ENCODE data around the gene ARID1B.
"Not testable (repeated sequence)": the region's sequence is repeated elsewhere in the genome, so short reads cannot be mapped to it uniquely, and the experiment has no call there.

ARID1B gene

DNA sequence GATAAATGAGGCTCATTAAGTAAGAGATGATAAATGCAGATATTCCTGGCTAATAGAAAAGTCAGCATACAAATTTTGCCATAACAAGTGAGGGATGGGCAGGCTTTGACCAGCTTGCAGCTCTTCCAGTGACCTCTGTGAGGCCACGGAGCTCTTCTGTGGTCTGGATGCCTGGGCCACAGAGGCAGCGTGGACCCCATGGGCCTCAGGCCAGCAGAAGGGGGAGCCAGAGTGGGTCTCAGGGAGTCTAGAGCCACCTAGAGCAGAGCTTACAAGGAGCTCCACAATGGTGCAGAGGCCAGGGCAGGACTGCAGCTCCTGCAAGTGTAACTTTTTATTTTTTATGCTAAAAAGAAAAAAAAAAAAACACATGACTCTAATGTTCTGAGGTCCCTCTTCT lies 165.1 kb downstream of the ARID1B start:
- DNase-seq (ENCODE audit: low spot score), result no peak

DNA sequence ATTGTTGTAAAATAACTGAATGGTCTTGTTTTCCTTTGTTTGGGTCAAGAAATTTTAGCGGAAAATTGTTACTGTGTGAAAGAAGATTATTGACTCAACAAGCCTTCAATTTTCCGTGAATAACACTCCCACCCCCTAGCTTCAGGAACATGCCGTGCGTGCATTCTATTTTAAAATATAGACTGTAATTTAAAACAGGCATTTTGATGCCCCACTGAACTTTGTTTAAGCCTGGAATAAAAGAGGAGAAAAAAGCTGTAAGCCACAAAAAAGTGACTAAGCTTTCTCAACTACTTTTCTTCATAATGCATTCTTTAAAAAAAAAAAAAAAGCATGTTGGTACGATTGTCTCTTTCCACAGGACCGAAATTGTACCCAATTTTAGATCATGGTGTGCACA lies 166.0 kb downstream of the ARID1B start:
- peak; percentile 16 for DNase-seq (ENCODE audit: low spot score)

DNA sequence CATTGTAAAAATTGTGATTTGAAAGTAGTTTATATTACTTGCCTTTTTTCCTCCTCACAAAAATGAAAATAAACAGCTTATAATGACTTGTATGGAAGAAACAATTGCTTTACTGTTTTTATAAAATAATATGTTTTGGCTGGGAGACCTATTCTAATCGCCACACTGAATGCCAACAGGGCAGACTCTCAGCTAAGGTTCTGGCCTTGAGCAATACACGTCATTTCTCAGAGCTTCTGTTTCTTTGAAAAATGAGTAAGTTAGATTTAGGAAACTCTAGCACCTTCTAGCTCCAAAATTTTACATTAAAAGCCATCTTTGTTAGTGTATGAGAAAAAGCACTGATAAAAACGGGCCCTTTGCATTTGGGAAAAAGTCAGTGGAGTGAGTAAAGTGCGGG lies 166.6 kb downstream of the ARID1B start:
- no peak for DNase-seq (ENCODE audit: low spot score)

DNA sequence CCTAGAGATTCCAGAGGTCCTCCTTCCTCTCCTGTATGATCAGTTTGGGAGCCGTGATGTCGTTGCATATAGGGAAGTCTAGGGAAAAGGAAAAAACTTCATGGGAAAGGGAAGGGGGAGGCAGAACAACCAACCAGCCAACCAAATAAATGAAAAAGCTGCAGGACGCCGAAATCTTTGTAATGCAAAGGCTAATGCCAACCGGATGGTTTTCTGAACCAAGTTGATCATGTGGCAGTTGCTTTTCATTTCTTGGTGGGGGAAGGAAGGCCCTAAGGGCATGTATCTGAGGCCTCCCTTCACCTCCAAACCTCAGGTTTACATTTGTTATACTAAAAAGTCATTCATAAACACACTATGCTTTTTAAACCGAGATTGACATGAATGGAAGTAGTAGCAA lies 167.2 kb downstream of the ARID1B start:
- no peak for DNase-seq (ENCODE audit: low spot score)

DNA sequence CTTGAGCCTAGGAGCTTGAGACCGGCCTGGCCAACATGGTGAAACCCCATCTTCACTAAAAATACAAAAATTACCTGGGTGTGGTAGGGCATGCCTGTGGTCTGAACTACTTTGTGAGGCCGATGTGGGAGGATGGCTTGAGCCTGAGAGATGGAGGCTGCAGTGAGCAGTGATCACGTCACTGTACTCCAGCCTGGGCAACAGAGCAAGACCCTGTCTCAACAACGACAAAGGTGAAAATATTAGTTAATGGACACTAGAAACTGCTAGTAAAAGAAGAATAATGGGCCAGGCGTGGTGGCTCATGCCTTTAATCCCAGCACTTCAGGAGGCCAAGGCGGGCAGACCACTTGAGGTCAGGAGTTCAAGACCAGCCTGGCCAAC lies 168.6 kb downstream of the ARID1B start:
- DNase-seq (ENCODE audit: low spot score), result not testable (repeated sequence)

DNA sequence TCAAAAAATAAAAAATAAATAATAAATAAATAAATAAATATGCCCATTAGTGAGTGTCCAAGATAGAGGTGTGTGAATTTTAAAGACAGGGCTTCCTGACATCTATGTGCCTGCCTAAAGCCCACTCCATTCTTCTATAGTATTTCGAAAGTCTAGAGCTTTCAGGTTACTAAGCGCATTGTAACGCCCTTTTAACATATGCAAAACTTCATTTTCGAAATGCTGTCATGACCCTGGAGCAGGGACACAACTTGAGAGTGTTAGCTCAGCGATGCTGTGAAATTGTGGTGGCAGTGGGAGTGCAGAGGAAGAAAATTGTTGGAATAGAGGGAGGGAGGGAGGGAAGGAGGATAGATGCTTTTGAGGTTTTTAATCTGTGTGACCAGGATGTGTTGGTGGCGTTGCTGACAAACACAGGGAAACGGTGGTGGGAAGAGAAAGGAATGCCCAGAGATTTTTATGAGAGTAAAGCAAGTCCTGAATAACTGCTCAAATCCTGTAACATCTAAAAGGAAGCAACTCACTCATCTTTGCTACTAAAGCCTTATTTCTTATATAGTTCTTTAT lies 169.3 kb downstream of the ARID1B start:
- no peak for DNase-seq (ENCODE audit: low spot score)

DNA sequence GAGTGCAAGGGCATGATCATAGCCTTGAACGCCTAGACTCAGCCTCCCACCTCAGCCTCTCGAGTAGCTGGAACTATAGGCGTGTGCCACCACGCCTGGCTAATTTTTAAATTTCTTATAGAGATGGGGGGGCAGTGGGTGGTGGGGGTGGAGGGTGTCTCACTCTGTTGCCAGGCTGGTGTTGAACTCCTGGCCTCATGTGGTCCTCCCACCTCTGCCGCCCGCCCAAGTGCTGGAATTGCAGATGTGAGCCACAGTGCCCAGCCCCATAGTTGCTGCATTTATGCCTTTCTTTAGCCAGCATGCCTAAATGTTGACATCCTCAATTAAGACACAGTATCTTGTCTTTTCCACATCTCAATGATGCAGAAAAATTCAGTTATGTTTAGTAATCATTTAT lies 171.1 kb downstream of the ARID1B start:
- DNase-seq (ENCODE audit: low spot score), result no peak

DNA sequence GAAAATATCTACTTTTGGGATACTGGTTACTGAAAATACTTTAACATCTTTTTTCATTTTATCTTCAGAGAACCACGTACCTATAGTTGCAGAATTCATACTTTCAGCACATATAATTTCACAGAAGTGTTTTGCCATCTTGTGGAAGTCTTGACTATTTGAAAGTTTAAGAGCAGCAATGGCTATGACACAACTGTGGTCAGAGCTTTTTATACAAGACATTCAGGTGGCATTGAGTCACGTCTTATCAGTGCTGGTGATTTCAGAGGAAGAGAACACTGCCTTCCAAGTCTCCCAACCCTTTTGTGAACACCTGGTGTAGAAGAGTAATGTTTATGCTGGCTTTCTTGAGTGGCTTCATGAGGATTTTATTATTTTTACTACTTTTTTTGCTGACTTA lies 171.6 kb downstream of the ARID1B start:
- DNase-seq (ENCODE audit: low spot score), result peak; percentile 16

DNA sequence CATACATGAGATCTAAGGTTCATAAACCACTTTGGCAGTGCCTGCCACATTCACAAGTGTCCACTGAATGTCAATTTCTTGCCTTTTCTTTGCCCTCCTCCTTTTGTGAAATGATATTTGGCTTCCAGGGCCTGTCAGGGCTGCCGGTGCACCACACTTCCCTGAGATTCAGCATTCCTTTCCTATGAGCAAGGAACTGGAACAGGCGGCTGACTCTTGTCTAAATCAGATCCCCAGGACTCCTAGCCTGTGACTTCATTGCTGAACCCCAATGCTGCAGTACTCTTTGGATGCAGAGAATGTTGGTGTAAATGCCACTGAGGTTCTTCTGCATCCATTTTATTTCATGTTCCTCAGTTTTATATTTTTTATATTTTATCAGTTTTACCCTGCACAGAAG lies 172.2 kb downstream of the ARID1B start:
- DNase-seq (ENCODE audit: low spot score), result peak; percentile 78

DNA sequence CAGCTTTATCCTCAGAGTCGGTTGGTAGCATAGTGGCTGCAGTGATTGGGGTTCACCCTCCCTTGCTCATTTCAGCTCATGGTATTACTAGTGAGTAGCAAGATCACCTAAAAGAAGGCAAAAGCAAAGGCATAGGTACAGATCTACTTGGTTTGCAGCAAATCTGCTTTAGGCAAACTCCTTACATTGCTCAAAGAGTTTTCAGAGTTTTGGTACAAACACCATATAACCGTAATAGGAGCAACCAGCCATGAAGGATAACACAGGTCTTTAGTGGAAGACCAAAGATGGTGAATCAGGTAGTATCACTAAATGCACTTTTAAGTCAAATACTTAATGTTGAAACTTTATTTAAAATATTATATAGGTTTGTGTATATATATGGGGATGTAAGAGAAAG lies 172.9 kb downstream of the ARID1B start:
- no peak for DNase-seq (ENCODE audit: low spot score)

DNA sequence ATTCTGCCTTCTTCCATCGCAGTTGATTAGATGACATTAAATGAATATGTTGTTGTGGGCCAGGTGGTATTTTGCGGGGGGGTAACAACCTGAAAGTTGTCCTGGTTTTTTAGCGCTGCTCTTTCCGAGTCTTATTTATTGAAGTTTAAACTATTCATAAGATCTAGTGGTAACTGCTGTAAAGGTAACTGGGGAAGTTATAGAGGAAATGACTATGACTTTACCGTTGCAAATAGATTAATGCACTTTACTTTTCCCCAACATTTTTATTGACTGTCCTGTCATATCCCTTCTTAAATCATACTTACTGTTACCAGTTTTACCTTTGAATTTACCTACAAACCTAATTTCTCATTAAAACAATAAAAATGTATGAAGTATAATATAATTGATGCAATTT lies 173.4 kb downstream of the ARID1B start:
- no peak for DNase-seq (ENCODE audit: low spot score)

DNA sequence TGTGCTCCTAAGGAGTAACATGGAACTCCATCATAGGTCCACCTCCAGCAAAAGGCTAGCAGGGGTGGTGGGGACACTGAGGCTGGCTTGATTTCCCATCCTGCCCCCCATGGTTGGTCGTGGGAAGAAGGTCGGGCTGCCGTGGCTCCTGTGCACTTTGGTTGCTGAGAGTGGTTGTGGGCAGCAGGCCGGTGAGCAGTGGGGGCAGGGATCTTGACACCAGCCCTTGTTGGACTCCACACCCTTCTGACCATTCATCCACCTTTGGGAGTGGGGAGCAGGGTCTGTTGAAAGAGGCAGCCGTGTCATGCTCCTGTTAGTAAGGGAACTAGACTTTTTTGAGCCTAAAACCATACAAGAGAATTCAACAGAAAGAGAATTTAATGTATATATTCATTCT lies 175.2 kb downstream of the ARID1B start:
- no peak for DNase-seq (ENCODE audit: low spot score)

DNA sequence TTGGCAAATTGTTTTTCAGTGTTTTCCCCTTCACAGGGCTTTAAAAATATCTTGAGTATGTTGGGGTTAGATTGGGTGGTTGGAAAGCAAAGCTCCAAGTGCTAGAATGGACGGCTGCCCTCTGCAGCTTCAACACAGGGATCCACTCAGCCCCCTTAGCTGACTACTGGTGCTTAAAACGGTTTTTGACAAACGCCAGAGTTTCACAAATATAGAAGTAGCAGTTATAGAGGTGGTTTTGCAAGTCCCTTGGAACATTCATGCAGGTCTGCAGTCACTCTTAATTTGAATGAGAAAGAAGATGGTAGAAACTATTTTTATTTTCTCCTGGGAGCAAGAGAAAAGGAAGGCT lies 175.9 kb downstream of the ARID1B start:
- DNase-seq (ENCODE audit: low spot score), result peak; percentile 24

DNA sequence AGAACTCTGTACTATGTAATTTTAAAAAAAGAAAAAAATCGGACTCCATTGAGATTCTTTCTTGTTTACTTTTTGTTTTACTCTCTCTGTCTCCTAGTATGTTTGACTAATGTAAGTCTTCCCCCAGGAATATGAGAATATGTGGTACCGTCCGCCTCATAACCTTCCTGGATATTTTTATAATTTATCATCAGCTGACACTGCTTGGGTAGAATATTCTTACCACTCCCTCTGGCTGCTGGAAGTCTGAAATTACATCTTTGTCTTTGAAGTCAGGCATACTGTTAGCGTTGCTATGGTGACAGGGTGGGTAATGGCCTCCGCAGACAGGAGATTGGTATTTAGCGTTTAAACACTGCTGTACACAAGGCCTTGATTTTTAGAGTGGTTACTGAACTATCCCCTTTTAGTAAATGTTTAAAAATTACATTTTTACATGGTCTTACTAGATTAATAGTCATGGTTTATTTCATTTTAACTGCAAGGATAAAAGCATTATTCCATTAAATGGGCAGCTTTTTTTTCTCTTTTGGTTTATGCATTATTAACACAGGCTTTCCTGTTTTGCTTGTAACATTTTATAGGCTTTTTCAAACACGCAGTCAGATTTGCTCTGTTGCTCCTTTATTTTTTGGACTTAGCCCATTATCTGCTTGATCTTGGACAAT lies 176.4 kb downstream of the ARID1B start:
- DNase-seq (ENCODE audit: low spot score), result peak; percentile 92

DNA sequence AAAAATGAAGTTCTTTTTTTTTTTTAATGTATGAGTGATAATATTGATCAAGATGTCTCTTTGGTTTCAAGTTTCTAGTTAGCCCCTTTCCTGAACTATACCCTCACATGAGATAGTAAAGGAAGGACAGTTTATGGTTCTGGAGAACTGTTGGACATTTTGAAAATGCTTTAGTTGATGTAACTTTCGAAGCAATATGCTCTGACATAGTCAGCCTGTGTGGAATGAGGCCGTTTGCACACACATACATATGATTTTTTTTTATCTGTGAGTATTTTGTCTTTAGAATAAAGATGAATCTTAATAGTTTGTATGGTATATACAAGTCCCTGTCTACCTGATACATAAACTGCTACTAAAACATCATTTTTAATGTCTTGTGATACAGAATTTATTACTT lies 177.0 kb downstream of the ARID1B start:
- DNase-seq (ENCODE audit: low spot score), result peak; percentile 25

DNA sequence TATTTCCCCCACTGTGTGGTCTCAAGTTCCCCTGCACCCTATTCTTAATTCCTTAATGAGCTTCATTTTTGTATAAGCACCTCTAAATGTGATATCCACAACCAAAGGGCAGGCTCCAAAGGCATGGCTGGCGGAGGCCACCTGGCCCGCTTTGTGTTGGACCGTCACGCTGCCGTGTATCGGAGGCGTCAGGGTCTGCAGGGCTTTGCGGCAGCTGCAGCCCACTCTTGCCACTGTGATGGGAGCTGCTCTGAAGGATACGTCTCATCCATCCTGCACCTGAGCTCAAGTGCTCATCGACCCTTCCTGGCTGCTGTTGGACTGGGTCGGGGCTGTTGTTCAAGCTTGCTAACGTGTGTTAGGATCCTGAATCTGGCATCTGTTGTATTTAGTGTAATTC lies 177.6 kb downstream of the ARID1B start:
- DNase-seq (ENCODE audit: low spot score), result no peak

DNA sequence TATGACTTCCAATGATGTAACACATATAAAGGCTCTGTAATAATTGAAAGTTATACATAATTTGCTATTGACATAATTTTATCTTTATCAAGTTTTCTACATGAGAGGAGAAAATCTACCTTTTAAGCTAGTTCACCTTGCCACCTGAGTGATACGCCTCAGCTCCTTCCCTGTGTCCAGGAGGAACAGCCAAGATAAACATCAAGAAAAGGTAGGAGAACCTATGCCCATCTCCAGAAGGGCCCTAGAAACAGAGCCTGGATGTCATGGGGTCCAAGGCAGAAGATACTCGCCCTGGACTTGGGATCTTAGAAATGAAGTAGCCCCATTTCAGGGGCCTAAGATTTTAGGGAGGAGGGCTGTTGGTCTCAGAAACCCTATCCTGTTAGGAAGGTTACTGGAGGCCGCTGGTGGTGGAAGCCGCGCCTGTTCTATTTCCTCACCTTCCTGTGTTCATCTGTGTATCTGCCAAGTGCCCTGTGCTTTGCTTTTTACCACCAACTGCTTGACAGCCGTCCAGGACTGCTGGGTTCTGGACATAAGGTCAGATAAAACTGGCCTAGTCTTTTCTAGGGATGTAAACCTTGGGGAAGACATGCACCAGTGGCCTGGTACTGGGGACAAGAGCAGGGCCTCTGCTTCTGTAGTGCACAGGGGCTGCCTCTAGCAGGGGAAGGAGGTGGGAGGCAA lies 178.5 kb downstream of the ARID1B start:
- DNase-seq (ENCODE audit: low spot score), result no peak

DNA sequence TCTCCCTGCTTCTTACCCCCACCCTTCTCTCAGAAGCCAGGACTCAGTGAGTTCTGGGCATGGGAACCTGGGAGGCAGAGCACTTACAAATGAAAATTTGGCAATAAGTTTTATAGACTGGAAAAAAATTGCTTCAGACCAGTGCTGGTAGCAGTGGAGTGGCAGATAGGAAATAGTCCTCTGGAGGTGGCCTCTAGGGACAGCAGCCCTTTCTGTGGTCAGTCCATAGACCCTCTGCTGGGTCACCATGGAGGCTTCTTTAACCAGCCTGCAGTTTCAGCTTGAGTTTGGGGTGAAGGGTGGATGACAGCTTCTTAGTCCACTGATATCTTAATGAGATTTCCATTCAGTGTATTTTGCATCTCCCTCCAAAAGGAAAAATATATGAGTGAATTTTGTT lies 179.1 kb downstream of the ARID1B start:
- no peak for DNase-seq (ENCODE audit: low spot score)

DNA sequence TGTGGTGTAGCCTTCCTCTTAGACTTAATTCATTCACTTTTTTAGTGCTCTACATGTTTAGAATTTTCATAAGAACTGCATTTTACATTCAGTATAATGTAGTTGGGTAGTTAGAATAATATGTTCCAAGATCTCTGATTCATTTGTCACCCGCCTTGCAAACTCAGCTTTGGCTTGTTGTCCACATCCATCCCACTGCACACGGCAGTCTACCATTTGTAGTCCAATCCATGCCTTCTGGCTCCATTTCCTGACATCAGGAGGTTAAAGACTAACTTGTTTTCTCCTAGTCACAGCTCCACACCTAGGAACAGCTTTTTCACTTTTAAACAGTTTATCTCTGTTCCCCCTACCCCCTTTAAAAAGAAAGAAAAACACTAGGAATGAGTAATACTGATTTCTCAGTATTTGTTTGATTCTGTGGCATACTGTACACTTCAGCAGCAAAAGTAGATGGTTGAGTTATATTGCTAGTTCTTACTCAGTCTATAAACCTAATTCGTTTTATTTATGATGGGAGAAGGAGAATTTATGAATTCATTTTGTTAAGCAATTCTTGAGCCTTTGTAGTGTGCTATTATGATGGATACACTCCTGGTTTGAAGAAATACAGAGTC lies 180.9 kb downstream of the ARID1B start:
- DNase-seq (ENCODE audit: low spot score), result no peak

DNA sequence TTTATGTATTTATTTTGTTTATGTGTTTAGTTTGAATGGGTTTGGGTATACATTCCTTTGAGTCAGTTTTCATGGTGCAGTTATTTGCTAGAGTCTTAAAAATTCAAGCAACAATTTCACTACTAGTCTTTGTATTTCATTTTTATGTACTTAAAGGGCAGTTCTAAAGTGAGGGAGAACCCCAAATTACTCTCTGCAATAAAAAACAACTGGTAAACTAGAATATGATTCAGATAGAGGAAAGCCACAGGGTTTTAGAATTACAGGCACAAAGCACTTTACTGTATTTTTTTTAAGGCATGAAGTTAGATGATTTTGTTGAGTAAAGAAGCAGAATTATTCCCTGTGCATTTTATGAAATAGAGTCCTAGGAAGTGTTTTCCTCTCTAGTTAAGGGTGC lies 183.3 kb downstream of the ARID1B start:
- DNase-seq (ENCODE audit: low spot score), result no peak

DNA sequence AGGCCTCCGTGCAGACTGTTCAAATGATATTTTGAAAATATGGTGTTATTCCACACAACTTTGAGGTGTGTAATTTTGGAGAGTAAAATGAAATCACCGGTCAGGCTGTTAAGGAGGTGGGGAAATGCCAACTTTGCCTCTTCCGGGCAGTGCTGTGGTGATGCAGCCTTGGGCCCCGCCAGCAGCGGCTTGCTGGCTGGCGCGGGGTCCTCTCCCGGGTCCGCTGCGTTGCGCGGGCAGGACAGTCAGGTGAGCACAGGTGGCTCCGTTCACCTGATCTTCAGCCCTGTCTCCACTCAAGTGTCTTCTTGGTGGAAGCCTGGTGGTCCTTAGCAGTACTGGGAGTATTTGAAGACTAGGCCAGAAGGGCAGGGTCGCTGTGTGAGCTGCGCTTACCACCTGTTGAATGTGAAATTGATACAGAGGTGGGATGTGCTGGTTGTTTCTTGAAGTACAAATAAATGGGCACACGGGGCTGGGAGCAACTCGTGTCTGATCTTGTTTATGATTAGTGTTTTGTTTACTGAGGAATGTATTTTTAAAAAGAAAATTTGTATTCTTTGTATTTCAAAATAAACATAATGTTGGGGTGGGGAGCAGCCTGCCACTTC lies 184.2 kb downstream of the ARID1B start:
- no peak for DNase-seq (ENCODE audit: low spot score)

DNA sequence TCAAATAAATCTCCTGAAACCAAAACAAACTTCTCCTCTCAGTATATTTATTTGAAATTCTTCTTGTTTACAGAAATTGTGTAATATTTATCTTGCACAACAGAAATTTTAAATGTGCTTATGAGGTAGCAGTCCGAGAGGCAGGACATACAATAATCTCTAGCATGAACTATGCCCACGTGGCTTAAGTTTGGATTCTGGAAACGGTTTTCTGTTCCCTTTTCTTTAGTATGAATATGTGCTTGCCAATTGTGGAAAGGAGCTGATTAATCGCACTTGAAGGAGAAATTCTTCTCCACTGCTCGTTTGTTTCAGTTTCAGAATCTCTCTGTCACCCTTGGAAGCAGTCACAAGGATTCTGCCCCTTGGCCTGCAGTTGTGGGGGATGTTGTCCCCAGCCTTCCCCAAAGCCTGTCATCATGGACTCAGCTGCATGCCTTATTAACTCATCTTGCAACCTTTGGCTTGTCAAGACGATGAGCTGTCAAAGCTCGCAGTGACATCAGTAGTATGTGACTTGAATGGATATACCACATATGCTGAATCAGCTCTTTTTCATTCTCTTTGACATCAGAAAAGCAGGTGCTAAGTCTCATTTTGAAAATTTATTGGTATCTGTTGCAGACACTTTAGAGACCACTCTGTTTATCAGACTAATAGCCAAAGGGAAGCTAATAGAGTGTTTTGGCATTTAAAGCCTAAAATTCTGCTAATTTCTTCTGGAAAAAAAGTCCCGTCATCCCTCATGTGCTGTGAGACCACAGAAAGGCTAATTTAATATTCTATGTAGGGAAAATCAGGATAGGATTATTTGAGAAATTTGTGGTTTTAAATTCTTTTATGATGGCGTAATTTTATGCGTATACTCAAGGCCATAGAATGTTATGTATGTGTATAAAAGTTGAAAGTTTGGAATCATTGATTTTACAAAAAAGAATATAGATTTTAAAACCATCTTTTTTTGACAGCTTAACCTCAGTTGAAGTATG lies 186.8 kb downstream of the ARID1B start:
- DNase-seq (ENCODE audit: low spot score), result peak; percentile 28
